Fibroblast of the aortic adventitia (primary cell): ENCODE measurements around the gene RPL13. TPM values are rescaled to one million over a fixed set of nuclear protein-coding genes. Genes with fewer than 3 reads are reported as not detected.

Experiments used
- DNase-seq: peaks from one replicate; pipeline ENCODE4 v3.0.0-alpha.2; 2010; ENCODE audit warnings: low read depth
- H3K4me3 ChIP-seq: 2 replicates; pipeline ENCODE4 v1.5.1; 2011; ENCODE audit warnings: low read depth, mild to moderate bottlenecking, control low read depth, low read length, moderate library complexity
- CTCF ChIP-seq: IDR thresholded peaks from 2 replicates; pipeline ENCODE4 v1.5.1; 2011; ENCODE audit warnings: mild to moderate bottlenecking, low read length, control low read depth, inconsistent platforms; ENCODE audit not compliant: insufficient read depth
- total RNA-seq: library from RNA; depleted of rRNA; stranded (reverse); fragments of >200 nt; gene quantifications from 2 replicates; pipeline ENCODE4 v1.2.3, GENCODE V29; 2012; ENCODE audit warnings: low replicate concordance

RPL13 gene
- total RNA-seq, 1 donor: 3,366 TPM

DNA sequence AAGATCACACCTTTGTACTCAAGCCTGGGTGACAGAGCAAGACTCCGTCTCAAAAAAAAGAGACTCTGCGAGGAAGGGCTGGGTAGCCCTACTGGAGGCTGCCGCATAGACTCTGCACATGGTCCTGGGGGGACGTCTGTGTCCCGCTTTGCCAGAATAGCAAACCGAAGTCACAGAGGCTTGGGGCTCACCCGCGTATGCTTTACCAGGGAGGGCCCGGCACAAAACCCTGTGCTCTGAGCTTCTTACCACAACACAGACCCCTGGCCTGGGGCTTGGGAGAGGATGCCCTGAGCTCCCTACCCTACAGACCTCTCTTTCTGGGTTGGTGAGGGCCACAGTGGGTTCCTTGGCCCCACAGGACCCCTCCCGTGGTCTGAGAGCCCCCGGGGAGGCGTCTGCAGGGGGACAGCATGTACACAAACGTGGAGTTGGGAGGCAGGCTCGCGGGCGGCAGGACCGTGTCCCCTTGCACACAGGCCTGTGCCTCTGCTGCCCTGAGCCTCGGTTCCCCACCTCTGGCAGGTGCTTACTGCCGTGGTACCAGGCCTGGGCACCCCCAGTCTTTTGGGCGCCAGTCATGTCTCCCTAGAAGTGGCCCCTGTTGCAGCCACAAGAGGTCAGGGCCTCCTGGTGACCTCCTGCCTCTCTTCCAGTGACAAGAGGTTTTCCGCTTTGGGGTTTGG is 28.9 kb downstream of the RPL13 start:
- DNase-seq: no peak
- H3K4me3 ChIP-seq: no peak overlapping the region
- TF ChIP-seq CTCF: no peak

DNA sequence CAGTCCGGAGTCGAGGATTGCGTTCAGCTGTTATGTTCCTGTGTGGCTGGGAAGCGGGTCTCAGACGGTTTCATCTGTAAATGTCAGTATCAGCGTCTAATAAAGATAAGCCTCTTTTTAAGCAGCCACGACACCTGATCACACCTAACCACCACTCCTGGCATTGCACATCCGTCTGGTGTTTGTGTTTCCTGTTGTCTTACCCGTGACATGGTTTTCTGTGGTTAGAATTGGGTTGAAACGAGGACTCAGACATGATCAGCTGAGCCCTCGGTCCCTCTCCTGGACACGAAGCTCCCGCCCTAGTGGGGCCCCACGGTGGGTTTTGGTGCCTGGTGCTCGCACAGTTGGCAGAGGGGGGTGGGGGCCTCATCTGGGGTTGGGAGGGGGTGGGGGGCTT is 33.4 kb downstream of the RPL13 start:
- no peak overlapping the region for H3K4me3 ChIP-seq
- TF ChIP-seq CTCF: no peak
- no peak for DNase-seq

DNA sequence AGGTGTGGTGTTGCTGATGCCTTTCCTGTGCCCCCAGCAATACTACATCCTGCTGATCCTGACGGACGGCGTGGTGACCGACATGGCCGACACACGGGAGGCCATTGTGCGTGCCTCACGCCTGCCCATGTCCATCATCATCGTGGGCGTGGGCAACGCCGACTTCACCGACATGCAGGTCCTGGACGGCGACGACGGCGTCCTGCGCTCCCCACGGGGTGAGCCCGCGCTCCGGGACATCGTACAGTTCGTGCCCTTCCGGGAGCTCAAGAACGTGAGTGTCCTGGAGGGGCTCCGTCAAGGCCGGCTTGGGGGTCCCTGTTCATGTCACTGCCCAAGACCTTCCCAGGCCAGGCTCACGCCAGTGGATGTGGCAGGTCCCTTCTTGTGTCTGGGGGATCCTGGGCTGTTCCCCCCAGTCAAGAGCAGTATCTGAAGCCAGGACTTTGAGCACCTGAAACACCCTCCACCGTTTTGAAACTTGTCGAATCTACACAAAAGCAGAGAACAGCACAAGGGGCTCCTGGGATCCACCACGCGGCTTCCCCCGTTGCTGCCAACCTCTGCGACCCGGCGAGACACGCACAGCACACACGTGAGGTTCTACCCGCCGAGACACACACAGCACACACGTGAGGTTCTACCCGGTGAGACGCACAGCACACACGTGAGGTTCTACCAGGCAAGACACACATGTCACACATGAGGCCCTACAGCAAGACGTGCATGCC is 35.0 kb downstream of the RPL13 start:
- no peak for TF ChIP-seq CTCF
- no peak for DNase-seq
- H3K4me3 ChIP-seq: no peak overlapping the region

- DNase-seq: no peak
- no peak for TF ChIP-seq CTCF
- H3K4me3 ChIP-seq: no peak overlapping the region
Measured at GRCh38 chr16:89596061-89596689, 35.7 kb downstream of the RPL13 start.

GRCh38 chr16:89596957-89597649 is 36.6 kb downstream of the RPL13 start:
- no peak overlapping the region for H3K4me3 ChIP-seq
- DNase-seq: no peak
- no peak for TF ChIP-seq CTCF

GRCh38 chr16:89598199-89598598 is 37.7 kb downstream of the RPL13 start:
- peak; percentile 37 for DNase-seq
- TF ChIP-seq CTCF: no peak
- H3K4me3 ChIP-seq: no peak overlapping the region
